HG02852 (cell line): ENCODE results near the gene NLRC3.

Experiments used
- ATAC-seq: cut with Tn5 transposase; IDR thresholded peaks from one replicate; pipeline ENCODE4 v1.9.1; 2021; ENCODE audit warnings: mild to moderate bottlenecking, moderate library complexity; ENCODE audit not compliant: unreplicated experiment

NLRC3 gene

DNA sequence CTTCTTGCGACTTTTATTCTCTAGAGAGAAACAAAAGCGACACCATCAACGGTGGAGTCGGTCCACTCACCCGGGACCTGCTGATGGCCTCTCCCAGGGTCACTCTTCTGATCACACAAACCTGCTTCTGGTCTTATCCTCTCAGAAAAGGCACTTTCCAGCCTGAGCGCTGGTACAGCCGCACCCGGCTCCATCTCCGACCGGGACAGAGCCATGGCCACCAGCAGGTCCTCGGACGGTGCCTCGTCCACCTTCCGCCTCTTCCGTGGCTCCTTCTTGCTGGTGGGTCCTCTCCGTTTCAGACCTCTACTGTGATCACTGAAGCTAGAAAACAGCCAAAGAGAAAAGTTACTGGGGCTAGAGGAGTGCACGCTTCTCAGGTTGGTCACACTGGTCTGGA lies 20.5 kb upstream of the NLRC3 start:
- no peak for ATAC-seq

DNA sequence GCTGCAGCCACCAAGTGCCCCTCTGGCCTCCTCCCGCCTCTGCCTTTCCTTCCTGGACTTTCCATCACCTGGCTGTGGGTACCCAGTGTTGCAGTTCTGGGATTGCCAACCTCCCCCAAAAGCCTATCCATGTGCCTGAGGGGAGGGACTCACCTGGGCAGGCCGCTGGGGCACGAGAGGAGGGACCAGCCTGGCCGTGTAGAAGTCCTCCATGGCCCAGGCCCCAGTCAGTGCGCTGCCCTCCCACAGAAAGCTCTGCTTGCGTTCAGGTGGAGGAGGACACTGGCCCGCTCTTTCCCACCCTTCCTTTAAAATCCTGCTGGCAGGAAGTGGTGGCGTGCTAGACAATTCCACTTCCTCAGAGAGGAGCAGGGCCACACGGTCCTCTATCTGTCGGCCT lies 20.0 kb upstream of the NLRC3 start:
- no peak for ATAC-seq

DNA sequence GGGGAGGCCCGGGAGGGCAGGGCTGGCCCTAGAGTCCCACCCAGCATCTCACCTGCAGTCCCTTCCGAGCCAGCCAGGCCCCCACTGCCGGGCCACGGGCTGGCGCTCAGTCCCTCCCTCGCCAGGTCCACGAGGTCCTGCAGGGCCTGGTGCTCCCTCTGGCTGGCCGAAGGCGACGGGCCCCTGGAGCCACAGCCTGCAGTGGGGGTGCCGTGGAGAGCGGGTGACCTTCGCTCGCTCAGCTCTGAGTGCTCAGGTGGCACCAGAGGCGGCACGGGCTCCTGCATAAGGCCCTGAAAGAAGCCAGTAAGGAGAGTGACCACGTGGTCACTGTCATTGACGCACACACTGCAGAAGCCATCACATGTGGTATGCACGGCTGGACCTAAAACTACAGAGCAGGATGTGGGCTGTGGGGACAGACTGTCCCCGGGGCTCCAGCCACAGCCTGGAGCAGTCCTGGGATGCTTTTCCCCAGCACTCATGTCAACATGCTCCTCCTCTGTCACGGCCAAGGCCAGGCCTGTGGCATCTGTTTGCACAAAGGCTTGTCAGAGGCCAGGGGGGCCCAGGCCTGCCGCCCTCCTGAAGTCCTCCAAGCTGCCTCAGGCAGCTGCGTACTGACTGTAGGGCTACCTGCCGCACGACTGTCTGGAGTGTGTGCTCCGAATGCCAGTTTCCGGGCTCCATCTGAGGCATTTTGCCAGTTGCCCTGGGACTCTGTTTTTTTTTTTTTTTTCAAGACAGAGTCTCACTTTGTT lies 19.1 kb upstream of the NLRC3 start:
- no peak for ATAC-seq

DNA sequence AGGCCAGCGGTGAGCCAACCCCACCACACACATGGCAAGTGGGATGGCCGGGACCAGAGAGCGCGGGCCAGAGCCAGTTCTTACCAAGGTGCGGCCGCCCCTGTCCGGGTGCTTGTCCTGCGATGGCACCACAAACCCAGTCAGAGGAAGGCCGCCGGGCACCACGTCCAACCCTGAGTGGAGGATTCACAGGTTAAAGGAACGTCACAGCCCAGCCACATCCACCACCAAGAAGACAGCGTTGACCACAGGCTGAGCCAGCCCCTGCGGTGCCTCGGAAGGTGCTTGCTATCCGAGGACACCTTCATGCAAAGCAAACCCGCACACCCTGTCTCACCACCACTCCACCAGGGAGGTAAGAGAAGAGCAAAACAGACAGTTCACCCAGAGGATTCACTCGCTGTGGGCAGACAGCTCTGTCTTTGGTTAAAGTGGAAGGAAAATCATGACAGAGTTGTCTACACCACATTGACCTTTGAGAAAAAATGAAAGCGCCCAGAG lies 18.4 kb upstream of the NLRC3 start:
- ATAC-seq, result no peak

DNA sequence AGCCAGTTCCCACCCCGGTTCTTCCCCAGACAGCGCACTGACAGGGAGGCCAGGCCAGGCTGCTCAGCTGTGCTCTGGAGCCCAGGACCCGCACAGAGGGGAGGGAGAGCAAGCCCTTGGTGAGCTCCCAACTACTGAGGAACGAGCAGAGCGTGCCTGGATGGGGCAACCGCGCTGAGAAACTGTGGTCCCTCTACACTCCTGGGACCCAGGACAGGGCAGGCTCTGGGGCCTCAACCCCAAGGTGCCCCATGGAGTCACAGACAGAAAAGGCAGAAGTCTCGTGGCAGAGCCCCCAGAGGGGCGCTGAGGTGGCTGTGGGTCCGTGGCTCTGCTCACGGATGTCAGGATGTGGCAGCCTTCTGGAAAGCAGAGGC lies 17.9 kb upstream of the NLRC3 start:
- no peak for ATAC-seq

DNA sequence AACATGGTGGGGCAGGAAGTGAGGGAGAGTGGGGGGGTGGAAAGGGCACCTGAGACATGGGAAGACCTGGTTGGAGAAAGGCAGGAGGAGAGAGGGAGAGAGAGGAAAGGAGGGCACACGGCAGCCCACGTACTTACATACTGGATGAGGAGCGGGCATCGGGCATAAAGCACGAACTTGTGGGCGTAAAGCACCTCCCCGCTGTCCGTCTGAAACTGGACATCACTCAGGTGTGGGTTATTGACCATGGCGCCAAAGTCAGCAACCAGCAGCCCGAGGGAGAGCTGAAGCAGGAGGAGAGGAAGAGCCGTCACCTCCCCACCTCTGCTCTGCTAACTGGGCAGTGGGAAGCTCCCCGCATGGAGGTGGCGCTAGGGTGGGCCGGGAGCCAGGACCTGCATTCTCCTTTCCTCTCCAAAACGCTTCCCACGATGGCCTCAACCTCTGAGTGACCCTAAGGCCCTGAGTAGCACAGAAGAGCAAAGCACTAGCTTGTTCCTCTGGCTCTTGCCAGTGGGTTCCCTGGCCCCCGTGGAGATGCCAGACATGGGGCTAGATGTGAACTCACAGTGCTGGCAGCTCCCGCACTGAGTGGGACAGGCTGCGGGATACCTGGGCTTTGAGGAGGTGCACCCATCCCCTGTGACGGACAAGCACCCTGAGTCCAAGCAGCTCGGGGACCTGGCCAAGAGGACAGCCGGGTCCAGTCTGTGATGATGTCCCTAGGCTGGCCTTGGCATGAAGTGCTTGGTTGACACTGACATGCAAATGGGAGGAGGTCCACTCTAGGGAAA lies 17.3 kb upstream of the NLRC3 start:
- ATAC-seq, result no peak

DNA sequence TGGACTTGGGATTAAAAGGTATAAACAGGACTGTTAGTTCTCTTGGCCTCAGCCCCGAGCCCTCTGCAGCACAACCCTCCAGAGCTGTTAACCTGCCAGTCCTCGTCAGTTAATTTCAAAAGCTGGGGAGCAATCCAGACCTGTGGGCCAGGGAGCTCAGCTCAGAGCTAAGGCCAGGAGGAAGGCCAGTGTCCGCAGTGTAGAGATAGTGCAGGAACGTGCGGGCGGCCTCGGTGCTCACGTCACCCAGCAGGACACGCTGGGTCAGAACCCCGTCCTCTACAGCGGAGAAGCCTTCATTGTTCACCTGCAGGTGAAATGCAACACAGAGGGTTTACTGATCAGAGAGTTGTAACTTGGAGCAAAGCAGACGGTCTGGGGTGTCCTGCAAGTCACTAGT lies 15.4 kb upstream of the NLRC3 start:
- ATAC-seq, result no peak

DNA sequence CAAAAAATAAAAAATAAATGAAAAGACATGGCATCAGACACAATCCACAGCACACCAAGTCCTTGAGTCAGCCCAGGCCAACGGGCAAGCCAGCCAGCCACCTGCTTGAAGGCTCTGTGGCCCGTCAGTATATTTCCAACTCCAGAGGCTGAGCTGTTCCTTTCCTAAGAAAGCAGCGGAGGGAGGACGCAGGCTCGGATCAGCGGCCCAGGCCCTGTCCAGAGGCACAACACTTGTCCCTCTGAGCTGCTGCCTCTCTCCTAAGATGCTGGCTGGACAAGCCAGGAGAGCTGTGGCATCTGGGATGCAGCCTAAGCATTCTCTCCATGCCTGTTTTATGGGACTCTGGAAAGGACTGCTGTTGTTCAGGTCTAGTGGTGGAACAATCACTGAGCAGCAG lies 14.8 kb upstream of the NLRC3 start:
- ATAC-seq, result no peak

DNA sequence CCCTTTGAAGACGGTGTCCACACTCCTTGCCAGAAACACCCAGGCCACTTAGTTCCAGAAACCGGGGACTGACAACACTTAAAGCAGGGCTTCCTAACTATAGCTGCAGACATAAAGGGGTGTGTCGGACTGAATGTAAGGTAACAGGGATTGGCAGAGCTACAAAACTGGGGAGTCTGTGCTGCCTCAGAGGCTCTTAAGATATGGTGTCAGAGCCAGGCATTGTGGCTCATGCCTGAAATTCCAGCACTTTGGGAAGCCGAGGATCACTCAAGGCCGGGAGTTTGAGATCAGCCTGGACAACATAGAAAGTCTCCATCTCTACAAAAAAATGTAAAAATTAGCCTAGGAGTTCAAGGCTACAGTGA lies 14.2 kb upstream of the NLRC3 start:
- ATAC-seq, result no peak

DNA sequence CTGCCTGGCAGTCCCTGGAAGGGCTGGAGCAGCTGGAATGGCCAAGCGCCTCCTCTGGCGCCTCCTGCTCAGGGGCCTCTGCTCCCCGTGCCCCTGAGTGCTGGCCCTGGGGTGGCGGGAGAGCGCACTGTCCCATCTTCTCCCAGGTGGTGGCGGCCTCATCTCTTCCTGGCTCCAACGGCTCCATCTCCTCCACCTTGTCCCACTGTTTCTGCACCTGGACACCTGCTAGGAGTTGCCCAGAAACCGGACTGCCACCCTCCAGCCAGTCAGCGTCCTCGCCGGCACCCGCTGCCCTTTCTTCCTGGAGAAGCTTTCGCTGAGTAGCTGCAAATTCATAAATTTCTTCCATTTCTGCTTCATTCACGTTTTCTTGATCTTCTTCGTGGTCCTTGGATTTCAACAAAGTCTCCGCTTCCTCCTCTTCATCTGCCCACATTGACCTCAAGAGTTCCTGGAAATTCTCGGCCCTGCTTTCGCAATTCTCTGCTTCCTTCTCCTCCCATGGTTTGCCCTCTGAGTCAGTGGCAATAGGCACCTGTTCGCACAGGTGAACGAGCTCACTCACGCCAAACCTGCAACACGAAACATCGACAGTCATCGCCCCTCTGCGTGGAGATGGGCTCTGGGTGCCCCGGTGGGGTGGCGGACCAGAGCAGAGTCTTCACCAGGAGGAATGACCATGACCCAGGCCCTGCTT lies 13.7 kb upstream of the NLRC3 start:
- no peak for ATAC-seq

DNA sequence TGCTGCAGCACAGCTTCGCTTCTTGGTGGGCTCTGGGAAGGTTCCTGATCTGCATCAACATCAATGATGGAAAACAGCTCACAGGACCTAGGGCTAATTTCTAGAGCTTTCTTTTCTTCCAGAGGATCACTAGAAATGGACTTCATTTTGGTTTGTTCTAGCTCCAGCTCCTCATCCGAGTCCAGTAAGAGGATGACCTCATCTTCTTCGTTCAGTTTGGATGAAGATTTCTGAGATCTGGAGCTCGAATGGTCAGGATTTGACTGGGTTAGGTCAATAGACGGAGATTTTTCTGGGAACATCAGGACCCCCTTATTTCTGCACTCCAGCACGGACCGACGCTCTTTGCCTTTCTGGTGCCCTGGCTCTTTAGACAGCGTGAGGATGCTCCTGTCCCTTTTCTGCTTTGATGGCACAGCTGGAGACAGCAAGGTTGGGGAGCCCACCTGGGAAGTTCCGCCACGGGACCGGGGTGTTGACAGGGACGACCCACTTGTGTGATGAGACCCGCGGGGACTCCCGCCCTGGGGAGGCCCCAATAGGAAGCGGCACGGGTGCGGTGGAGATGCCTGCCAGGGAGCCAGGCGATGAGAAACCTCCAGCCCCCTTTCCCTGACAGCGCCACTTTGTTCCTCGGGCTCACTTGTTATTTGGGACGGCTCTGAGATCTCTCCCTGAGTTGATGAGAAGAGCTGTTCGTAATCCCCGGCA lies 12.9 kb upstream of the NLRC3 start:
- ATAC-seq, result no peak

DNA sequence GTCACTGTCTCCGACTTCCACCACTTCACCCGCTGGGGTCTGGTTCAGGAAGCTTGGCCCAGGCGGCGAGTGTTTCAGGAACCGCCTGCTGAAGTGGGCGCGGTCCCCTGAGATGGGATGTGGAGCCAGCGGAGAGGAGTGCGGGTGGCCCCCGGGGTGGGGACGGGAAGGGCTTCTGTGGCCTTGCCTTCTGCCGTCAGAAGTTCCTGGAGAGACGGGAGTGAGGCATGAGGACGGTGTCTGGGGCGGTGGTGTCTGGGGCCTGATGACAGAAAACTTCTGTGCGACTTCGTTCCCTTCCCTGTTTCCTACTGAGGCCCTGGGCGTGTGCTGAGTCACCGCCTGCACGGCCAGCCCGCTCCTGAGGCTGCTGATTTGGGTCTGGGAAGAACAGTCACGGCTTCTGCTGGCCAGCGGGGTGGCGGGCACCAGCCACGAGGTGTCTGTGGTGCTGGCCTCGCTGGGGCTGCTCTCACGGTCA lies 12.3 kb upstream of the NLRC3 start:
- ATAC-seq, result no peak

DNA sequence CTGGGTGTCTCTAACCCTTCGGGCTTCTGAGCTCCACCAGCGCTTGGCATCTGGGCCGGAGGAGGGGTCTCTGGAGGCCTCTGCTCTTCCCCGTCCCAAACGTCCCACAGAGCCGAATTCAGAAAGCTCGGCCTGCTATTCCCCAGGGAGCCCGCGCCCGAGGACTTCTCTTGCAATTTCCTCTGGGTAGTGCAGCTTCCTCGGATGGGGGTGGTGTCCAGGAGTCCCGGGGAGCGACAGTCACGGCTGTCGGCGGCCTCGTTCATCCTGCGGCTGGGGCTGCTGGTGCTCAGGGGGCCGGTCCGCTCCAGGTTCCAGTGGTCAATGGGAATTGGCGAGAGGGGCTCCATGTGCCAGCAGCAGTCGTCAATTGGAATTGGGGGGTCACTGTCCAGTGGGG lies 11.8 kb upstream of the NLRC3 start:
- no peak for ATAC-seq

DNA sequence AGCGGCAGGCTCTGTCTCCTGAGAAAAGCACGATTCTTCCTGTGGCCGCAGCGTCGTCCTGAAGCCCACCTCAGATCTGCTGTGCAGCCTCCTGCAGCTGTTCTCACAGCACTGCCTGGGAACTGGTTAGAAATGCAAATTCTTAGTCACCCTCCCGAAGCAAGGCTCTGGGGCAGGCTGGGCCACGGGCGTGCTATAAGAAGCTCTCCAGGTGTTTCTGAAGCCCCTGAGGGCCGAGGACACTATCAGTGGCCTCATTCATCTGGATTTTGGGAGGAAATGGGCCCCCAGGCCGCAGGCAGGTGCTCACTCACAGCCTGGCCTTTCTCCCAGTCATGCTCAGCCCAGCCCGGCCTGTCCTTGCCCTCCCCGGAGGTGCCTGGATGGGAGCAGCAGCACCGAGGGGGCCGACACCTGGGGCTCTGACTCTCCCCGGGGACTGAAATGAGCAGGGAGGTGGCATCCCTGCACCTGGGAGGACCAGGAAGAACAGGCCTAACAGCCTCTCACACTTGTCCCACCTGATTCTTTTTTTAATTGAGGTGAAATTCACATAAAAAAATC lies 10.4 kb upstream of the NLRC3 start:
- ATAC-seq, result no peak

DNA sequence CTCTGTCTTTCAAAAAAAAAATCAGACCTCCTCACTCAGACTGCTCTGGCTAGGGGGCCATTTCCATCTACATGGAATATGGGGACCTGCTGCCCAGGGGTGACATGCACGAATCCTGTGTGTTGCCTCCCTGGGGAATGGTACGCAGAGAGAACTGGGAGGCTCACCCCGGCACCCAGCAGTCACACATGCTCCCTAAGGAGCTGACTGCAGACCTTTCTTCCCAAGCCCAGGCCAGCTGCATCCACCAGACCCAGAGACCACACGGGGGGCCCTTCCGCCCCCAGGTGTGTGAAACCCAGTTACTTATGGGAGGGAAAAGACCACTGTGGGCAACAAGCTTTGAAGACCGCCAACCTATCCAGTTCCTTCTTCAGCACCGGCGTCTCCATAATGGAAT lies 7.2 kb upstream of the NLRC3 start:
- no peak for ATAC-seq

DNA sequence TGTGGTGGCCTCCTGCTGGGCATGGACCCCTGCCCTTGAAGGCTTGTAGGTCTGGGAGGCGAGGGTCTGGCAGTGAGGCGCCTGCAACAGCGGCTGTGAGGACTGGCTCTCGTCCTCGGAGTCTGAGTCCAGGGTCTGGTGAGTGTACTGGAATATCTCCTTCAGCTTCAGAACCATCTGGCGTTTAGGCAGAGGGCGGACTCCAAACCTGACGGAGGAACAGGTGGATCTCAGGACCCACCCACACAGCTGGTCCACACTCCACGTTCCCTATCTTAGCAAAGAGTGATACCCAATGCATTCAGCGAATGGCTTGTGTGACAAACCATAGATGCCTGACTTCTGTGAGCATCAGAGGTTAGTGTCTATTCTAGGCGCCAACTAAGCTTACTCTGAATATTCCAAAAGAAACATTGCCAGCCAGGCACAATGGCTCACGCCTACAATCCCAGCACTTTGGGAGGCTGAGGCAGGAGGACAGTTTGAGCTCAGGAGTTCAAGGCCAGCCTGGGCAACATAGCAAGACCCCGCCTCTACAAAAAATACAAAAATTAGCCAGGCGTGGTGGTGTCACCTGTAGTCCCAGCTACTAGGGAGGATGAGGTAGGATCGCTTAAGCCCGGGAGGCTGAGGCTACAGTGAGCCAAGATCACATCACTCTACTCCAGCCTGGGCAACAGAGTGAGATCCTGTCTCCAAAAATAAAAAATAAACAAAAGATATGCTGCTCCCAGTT lies 6.3 kb upstream of the NLRC3 start:
- no peak for ATAC-seq

DNA sequence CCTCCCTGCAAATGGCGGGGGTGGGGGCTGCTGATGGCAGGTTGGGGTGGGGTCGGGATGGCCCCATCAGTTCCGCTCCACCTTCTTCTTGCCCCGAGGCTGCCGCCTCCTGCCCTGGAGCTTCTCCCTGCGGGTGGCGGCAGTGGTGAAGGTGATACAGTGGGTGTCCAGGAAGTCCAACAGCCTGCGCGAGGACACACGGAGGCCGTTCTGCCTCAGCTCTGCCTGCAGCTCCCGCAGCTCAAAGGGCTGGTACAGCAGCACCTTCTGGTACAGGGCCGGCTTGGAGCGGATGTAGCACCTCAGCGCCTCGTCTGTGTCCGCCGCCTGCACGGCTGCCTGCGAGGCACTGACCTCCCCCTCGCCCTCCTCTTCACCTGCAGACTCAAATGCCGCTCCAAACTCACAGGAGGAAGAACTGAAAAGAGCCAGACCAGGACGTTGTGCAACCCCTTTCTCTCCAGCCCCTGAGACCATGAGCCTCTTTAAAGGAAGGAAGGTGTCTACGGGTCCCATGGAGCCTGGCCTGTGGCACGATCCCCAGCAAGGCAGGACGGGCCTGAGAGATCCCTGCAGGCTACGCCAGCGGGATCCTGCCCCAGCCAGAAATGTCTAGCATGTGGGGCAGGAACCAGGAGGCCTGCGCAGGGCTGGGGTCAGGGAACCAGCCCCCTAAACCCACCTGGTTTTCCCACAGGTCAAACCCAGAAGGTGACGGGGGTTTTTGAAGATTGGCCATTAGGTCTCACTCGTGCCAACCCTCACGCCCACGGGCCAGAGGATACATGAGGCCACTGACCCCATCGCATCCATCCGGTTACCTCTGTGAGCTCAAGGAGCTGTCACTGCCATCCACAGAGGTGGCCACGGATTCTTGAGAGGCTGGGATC lies 5.3 kb upstream of the NLRC3 start:
- no peak for ATAC-seq

DNA sequence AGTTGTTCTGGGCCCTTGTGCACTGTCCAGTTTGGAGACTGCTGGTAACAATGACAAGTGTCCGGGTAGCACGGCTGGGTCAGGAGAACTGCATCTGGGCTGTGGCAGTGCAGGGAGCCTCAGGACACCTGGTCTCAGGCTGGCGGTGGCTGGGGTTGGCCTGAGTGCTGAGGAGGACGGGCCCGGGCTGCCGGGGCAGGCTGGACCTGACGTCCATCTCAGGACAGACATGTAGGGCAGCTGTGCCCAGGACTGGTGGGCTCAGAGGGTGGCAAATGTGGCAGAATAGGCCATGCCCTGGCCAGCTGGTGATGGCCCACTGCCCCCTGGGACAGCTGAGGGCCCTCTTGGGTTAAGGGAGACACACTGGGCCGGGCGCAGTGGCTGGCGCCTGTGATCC lies 4.2 kb upstream of the NLRC3 start:
- ATAC-seq, result no peak

DNA sequence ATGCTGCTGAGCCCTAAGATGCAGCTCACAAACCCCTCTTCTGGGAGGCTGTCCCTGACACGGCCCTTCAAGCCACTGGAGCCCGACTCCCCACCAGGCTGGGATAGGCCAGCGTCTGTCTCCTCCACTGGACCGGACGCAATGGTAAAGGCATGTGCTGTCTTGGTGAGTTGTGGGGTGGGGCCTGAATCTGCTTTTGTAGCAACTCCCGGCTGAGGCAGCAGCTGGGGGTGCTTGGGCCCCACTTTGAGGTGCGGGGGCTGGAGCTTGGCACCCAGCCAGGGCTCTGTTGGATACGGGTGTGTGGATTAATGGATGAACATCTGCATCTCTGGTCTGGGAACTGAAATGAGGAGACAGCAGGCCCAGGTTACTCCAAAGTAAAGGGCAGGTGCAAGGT lies 3.5 kb upstream of the NLRC3 start:
- ATAC-seq, result no peak
